ENCODE data around the gene RINL. TPM values are rescaled to one million over a fixed set of nuclear protein-coding genes. Genes with fewer than 3 reads are reported as not detected.
"Not testable (repeated sequence)": the region's sequence is repeated elsewhere in the genome, so short reads cannot be mapped to it uniquely, and the experiment has no call there.

RINL gene
- total RNA-seq, 4 donors from 2014 or later: 0.95 to 3.3 (median 2.9) TPM

GRCh38 chr19:38861368-38861767 is 16.7 kb downstream of the RINL start:
- intact Hi-C loops (cut with DNase I; ENCODE audit: low total_unique reads): no loop called here
- no peaks in the 10 kb centered on the region for H3K27me3 ChIP-seq
- no peaks in the 10 kb centered on the region for H3K36me3 ChIP-seq

GRCh38 chr19:38859631-38860204 is 18.4 kb downstream of the RINL start:
- in situ Hi-C loops (cut with MboI; ENCODE audit: low sequenced_read_pairs in 4 of 4): not testable (repeated sequence)

More at GRCh38 chr19:38861368-38861767, 16.7 kb downstream of the RINL start:
- no peak for ATAC-seq
- Histone ChIP-seq H3K4me3 (no peak overlapping the region), H3K9me3 (no peaks in the 10 kb centered on the region), H3K4me1 (peaks cover 16 to 25% of the 10 kb centered on the region in 2 donors), H3K27ac (peak overlapping the region in 1 of 4 donors; percentile 83)
- in situ Hi-C loops (cut with MboI; ENCODE audit: low sequenced_read_pairs in 4 of 4): no loop called here
- TF ChIP-seq, protein P1, sequence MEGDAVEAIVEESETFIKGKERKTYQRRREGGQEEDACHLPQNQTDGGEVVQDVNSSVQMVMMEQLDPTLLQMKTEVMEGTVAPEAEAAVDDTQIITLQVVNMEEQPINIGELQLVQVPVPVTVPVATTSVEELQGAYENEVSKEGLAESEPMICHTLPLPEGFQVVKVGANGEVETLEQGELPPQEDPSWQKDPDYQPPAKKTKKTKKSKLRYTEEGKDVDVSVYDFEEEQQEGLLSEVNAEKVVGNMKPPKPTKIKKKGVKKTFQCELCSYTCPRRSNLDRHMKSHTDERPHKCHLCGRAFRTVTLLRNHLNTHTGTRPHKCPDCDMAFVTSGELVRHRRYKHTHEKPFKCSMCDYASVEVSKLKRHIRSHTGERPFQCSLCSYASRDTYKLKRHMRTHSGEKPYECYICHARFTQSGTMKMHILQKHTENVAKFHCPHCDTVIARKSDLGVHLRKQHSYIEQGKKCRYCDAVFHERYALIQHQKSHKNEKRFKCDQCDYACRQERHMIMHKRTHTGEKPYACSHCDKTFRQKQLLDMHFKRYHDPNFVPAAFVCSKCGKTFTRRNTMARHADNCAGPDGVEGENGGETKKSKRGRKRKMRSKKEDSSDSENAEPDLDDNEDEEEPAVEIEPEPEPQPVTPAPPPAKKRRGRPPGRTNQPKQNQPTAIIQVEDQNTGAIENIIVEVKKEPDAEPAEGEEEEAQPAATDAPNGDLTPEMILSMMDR (IDR thresholded peaks at IDR 0.05 in 4 of 5, conservative IDR thresholded peaks at IDR 0.05 in 1 of 5): no peak
- no peak for TF ChIP-seq POLR2A (IDR thresholded peaks at IDR 0.05)
- no peak for DNase-seq

DNA sequence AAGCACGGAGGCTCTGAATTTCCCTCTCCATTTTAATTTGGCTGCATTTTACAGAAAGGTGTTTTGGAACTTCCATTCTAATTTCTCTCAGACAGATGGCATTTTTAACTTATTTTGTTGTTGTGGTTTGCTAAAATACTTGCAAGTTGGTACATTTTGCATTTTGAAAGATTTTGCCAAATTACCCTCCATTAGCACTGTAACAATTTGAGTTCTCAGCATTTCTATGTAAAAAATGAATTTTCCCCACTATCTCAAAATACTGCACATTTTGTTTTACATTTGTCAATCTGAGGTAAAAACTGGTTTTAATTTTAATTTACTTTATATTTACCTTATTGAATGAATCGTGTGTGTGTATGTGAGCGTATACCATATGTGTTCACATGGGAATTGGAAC is 21.3 kb downstream of the RINL start:
- no peaks in the 10 kb centered on the region for H3K27me3 ChIP-seq
- H3K36me3 ChIP-seq: no peaks in the 10 kb centered on the region
- no peak overlapping the region for H3K27ac ChIP-seq
- ATAC-seq (no peak), DNase-seq (no peak)
- in situ Hi-C loops (cut with MboI; ENCODE audit: low sequenced_read_pairs in 4 of 4): no loop called here
- TF ChIP-seq POLR2A (IDR thresholded peaks at IDR 0.05): no peak
- intact Hi-C loops (cut with DNase I; ENCODE audit: low total_unique reads): no loop called here
- no peaks in the 10 kb centered on the region for H3K9me3 ChIP-seq
- H3K4me3 ChIP-seq: no peak overlapping the region
- H3K4me1 ChIP-seq: peaks cover 7 to 9% of the 10 kb centered on the region in 2 donors

More at GRCh38 chr19:38859631-38860204, 18.4 kb downstream of the RINL start:
- ATAC-seq; H3K27me3 ChIP-seq; H3K36me3 ChIP-seq; H3K9me3 ChIP-seq; intact Hi-C loops (cut with DNase I; ENCODE audit: low total_unique reads); DNase-seq; H3K27ac ChIP-seq; H3K4me3 ChIP-seq: not testable (repeated sequence)
- peaks cover 16 to 23% of the 10 kb centered on the region in 2 donors for H3K4me1 ChIP-seq

- H3K27me3 ChIP-seq; H3K27ac ChIP-seq; in situ Hi-C loops (cut with MboI; ENCODE audit: low sequenced_read_pairs in 4 of 4); ATAC-seq; H3K36me3 ChIP-seq; intact Hi-C loops (cut with DNase I; ENCODE audit: low total_unique reads); DNase-seq; H3K4me3 ChIP-seq; H3K9me3 ChIP-seq: not testable (repeated sequence)
- peaks cover 5 to 12% of the 10 kb centered on the region in 2 donors for H3K4me1 ChIP-seq
Measured at GRCh38 chr19:38855751-38856150, 22.3 kb downstream of the RINL start.

- not testable (repeated sequence) for H3K27ac ChIP-seq, H3K9me3 ChIP-seq, ATAC-seq, H3K36me3 ChIP-seq, DNase-seq, H3K4me3 ChIP-seq, H3K27me3 ChIP-seq
- peaks cover 5 to 12% of the 10 kb centered on the region in 2 donors for H3K4me1 ChIP-seq
- intact Hi-C loops (cut with DNase I; ENCODE audit: low total_unique reads): loop anchor here (5.0 kb wide), 1 partner anchor 557 kb away; the partner anchor contains the start of gene PLEKHG2
- in situ Hi-C loops (cut with MboI; ENCODE audit: low sequenced_read_pairs in 4 of 4): loop anchor here in 1 of 4 donors (5.0 kb wide), 1 partner anchor 42 kb away; the partner anchor contains the start of genes NFKBIB and SIRT2
Measured at GRCh38 chr19:38854961-38855360, 23.1 kb downstream of the RINL start.

DNA sequence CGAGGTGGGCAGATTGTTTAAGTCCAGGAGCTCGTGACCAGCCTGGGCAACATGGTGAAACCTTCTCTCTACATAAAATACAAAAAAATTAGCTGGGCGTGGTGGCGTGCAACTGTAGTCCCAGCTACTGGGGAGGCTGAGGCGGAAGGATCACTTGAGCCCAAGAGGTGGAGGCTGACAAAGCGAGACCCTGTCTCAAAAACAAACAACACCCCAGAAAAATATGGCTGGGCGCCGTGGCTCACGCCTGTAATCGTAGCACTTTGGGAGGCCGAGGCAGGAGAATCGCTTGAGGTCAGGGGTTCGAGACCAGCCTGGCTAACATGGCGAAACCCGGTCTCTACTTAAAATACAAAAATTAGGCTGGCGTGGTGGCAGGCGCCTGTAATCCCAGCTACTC is 24.9 kb downstream of the RINL start:
- in situ Hi-C loops (cut with MboI; ENCODE audit: low sequenced_read_pairs in 4 of 4) (loop anchor here in 1 of 4 donors (5.0 kb wide), 1 partner anchor 44 kb away; the partner anchor contains the start of genes NFKBIB and SIRT2), intact Hi-C loops (cut with DNase I; ENCODE audit: low total_unique reads) (loop anchor here (5.0 kb wide), 1 partner anchor 559 kb away; the partner anchor contains the start of gene PLEKHG2)
- H3K9me3 ChIP-seq: no peaks in the 10 kb centered on the region
- H3K27me3 ChIP-seq: no peaks in the 10 kb centered on the region
- TF ChIP-seq, protein P1 (IDR thresholded peaks at IDR 0.05 in 4 of 5, conservative IDR thresholded peaks at IDR 0.05 in 1 of 5): no peak
- TF ChIP-seq POLR2A (IDR thresholded peaks at IDR 0.05): no peak
- H3K4me1 ChIP-seq: peaks cover 12 to 19% of the 10 kb centered on the region in 2 donors
- DNase-seq (no peak), ATAC-seq (no peak)
- H3K27ac ChIP-seq: peak overlapping the region; percentile 96 to 100 (median 99)
- H3K4me3 ChIP-seq: peak overlapping the region in 3 of 4 donors; percentile 73 to 95 (median 92)
- H3K36me3 ChIP-seq: no peaks in the 10 kb centered on the region
